GM21723 (cell line): Measurements from ENCODE around the gene NEDD4L.
A peak's percentile ranks its signal among the peaks of the same experiment; 100 is the strongest.
"Not testable (repeated sequence)": the region's sequence is repeated elsewhere in the genome, so short reads cannot be mapped to it uniquely, and the experiment has no call there.

ENCODE experiments used
- ATAC-seq: cut with Tn5 transposase; IDR thresholded peaks from one replicate; pipeline ENCODE4 v1.9.1; 2021; ENCODE audit warnings: mild to moderate bottlenecking, moderate library complexity; ENCODE audit not compliant: unreplicated experiment

NEDD4L gene

GRCh38 chr18:58435221-58436005, 391.4 kb downstream of the NEDD4L start:
- ATAC-seq, result not testable (repeated sequence)

GRCh38 chr18:58438161-58438957, 394.3 kb downstream of the NEDD4L start:
- ATAC-seq, result peak; percentile 59

- ATAC-seq, result peak; percentile 30
These were observed 394.9 kb downstream of the NEDD4L start for GRCh38 chr18:58438958-58439300.

- ATAC-seq, result no peak
These were observed 399.6 kb downstream of the NEDD4L start for GRCh38 chr18:58443671-58444070.

- ATAC-seq, result no peak
These were observed 402.5 kb downstream of the NEDD4L start for GRCh38 chr18:58446391-58447060.

- no peak for ATAC-seq
These were observed 403.5 kb downstream of the NEDD4L start for GRCh38 chr18:58447402-58448095.

- no peak for ATAC-seq
These were observed 405.4 kb downstream of the NEDD4L start for GRCh38 chr18:58449464-58449863.
